Neural progenitor cell (in vitro differentiated cells): ENCODE data around the gene TIPRL. TPM values are rescaled to one million over a fixed set of nuclear protein-coding genes. Genes with fewer than 3 reads are reported as not detected.

Source experiments
- DNase-seq: peaks from one replicate; pipeline ENCODE4 v3.0.0-alpha.2; 2016; ENCODE audit warnings: low spot score
- H2AFZ ChIP-seq: fragments of 200-600 bp; sonication (generic); replicated peaks from 2 replicates; pipeline ENCODE4 v1.6.1; 2016; ENCODE audit warnings: antibody characterized with exemption
- H3F3A ChIP-seq: fragments of 200-600 bp; sonication (generic); 2 replicates; pipeline ENCODE4 v1.6.1; 2016; ENCODE audit warnings: antibody characterized with exemption, low read depth
- H3K27ac ChIP-seq: fragments of 200-600 bp; sonication (generic); 2 replicates; pipeline ENCODE4 v1.5.1; 2016; ENCODE audit warnings: mild to moderate bottlenecking
- H3K27me3 ChIP-seq: fragments of 200-600 bp; sonication (generic); 2 replicates; pipeline ENCODE4 v1.6.1; 2016; ENCODE audit warnings: mild to moderate bottlenecking, moderate library complexity
- H3K36me3 ChIP-seq: fragments of 200-600 bp; sonication (generic); 2 replicates; pipeline ENCODE4 v1.5.1; 2016
- H3K4me1 ChIP-seq: fragments of 200-600 bp; sonication (generic); 2 replicates; pipeline ENCODE4 v1.6.1; 2016; ENCODE audit warnings: mixed run types
- H3K4me2 ChIP-seq: fragments of 200-600 bp; sonication (generic); 2 replicates; pipeline ENCODE4 v1.6.1; 2016
- H3K4me3 ChIP-seq: fragments of 200-600 bp; sonication (generic); 2 replicates; pipeline ENCODE4 v1.5.1; 2016
- H3K79me2 ChIP-seq: fragments of 200-600 bp; sonication (generic); 2 replicates; pipeline ENCODE4 v1.6.1; 2016; ENCODE audit warnings: low read depth
- H3K9ac ChIP-seq: fragments of 200-600 bp; sonication (generic); 2 replicates; pipeline ENCODE4 v1.6.1; 2016
- H3K9me3 ChIP-seq: fragments of 200-600 bp; sonication (generic); 2 replicates; pipeline ENCODE4 v1.5.1; 2016; ENCODE audit warnings: low read depth
- H4K20me1 ChIP-seq: fragments of 200-600 bp; sonication (generic); 2 replicates; pipeline ENCODE4 v1.6.1; 2016; ENCODE audit warnings: low read depth
- H3K27ac Mint-ChIP-seq: 3 replicates; pipeline ENCODE4 v1.8.0; 2021; ENCODE audit warnings: mixed read lengths
- H3K27me3 Mint-ChIP-seq: 2 replicates; pipeline ENCODE4 v1.8.0; 2022; ENCODE audit warnings: low read depth, mild to moderate bottlenecking, inconsistent platforms, moderate library complexity, mixed read lengths; ENCODE audit not compliant: insufficient read depth
- H3K36me3 Mint-ChIP-seq: 3 replicates; pipeline ENCODE4 v1.8.0; 2021; ENCODE audit warnings: mixed read lengths
- H3K4me1 Mint-ChIP-seq: 3 replicates; pipeline ENCODE4 v1.8.0; 2021; ENCODE audit warnings: mixed read lengths
- H3K4me3 Mint-ChIP-seq: 3 replicates; pipeline ENCODE4 v1.8.0; 2021; ENCODE audit warnings: mild to moderate bottlenecking, moderate library complexity, mixed read lengths
- H3K9me3 Mint-ChIP-seq: 3 replicates; pipeline ENCODE4 v1.8.0; 2020; ENCODE audit warnings: mixed read lengths
- CTCF ChIP-seq: fragments of 200-600 bp; sonication (generic); IDR thresholded peaks from 2 replicates; pipeline ENCODE4 v1.5.1; 2017; ENCODE audit warnings: antibody characterized with exemption, mild to moderate bottlenecking
- EZH2 ChIP-seq: fragments of 200-600 bp; sonication (generic); IDR thresholded peaks from 2 replicates; pipeline ENCODE4 v1.6.1; 2017; ENCODE audit warnings: antibody characterized with exemption, mild to moderate bottlenecking, moderate library complexity
- EZH2phosphoT487 ChIP-seq: fragments of 200-600 bp; sonication (generic); IDR thresholded peaks from 2 replicates; pipeline ENCODE4 v1.6.1; 2017; ENCODE audit warnings: antibody characterized with exemption
- total RNA-seq: library from RNA; depleted of rRNA; stranded (reverse); fragments of >200 nt; gene quantifications from 2 replicates; pipeline ENCODE4 v1.2.3, GENCODE V29; 2015; ENCODE audit warnings: low replicate concordance

Gene TIPRL
- total RNA-seq, 1 donor from 2014 or later, result 52.9 TPM

- Histone ChIP-seq H4K20me1 (no peaks in the 10 kb centered on the region), H2AFZ (no peak overlapping the region), H3F3A (no peaks in the 10 kb centered on the region), H3K27ac (no peak overlapping the region), H3K9ac (no peak overlapping the region), H3K9me3 (no peaks in the 10 kb centered on the region), H3K4me3 (no peak overlapping the region), H3K27me3 (no peaks in the 10 kb centered on the region), H3K36me3 (no peaks in the 10 kb centered on the region), H3K4me1 (no peaks in the 10 kb centered on the region), H3K4me2 (no peak overlapping the region), H3K79me2 (no peaks in the 10 kb centered on the region)
- Mint-ChIP-seq H3K27me3 (peaks cover 4% of the 10 kb centered on the region), H3K9me3 (peaks cover 13% of the 10 kb centered on the region), H3K4me1 (no peaks in the 10 kb centered on the region), H3K4me3 (no peak overlapping the region), H3K36me3 (no peaks in the 10 kb centered on the region), H3K27ac (no peak overlapping the region)
- TF ChIP-seq EZH2 (no peak), EZH2phosphoT487 (no peak), CTCF (no peak)
- no peak for DNase-seq
Observed at GRCh38 chr1:168163670-168164069, 15.1 kb upstream of the TIPRL start.

- H3K27me3 ChIP-seq, result no peaks in the 10 kb centered on the region
- no peak overlapping the region for H3K4me3 ChIP-seq
- H3K4me1 ChIP-seq, result no peaks in the 10 kb centered on the region
- peaks cover 10% of the 10 kb centered on the region for H3K9me3 Mint-ChIP-seq
- peaks cover 4% of the 10 kb centered on the region for H3K27me3 Mint-ChIP-seq
- no peak for DNase-seq
- H3K9me3 ChIP-seq, result no peaks in the 10 kb centered on the region
- no peak overlapping the region for H2AFZ ChIP-seq
- no peak overlapping the region for H3K27ac Mint-ChIP-seq
- no peak for TF ChIP-seq CTCF
- no peak for TF ChIP-seq EZH2
- TF ChIP-seq EZH2phosphoT487, result no peak
- H3K4me3 Mint-ChIP-seq, result no peak overlapping the region
- H3K27ac ChIP-seq, result no peak overlapping the region
- H3K4me1 Mint-ChIP-seq, result no peaks in the 10 kb centered on the region
- H3K4me2 ChIP-seq, result no peak overlapping the region
- H4K20me1 ChIP-seq, result no peaks in the 10 kb centered on the region
- H3K36me3 ChIP-seq, result no peaks in the 10 kb centered on the region
- H3K36me3 Mint-ChIP-seq, result no peaks in the 10 kb centered on the region
- H3F3A ChIP-seq, result no peaks in the 10 kb centered on the region
- H3K79me2 ChIP-seq, result no peaks in the 10 kb centered on the region
- no peak overlapping the region for H3K9ac ChIP-seq
Observed at GRCh38 chr1:168164771-168165170, 14.0 kb upstream of the TIPRL start.

GRCh38 chr1:168167806-168168205, 11.0 kb upstream of the TIPRL start:
- H3K27me3 Mint-ChIP-seq, result peaks cover 4% of the 10 kb centered on the region
- H3K4me1 Mint-ChIP-seq, result no peaks in the 10 kb centered on the region
- no peaks in the 10 kb centered on the region for H4K20me1 ChIP-seq
- no peak for DNase-seq
- no peak overlapping the region for H3K27ac ChIP-seq
- H3K4me3 ChIP-seq, result no peak overlapping the region
- H3K4me1 ChIP-seq, result no peaks in the 10 kb centered on the region
- H2AFZ ChIP-seq, result peak overlapping the region; percentile 73
- no peaks in the 10 kb centered on the region for H3K36me3 ChIP-seq
- no peaks in the 10 kb centered on the region for H3K79me2 ChIP-seq
- TF ChIP-seq EZH2phosphoT487, result no peak
- no peak for TF ChIP-seq CTCF
- TF ChIP-seq EZH2, result no peak
- H3K4me3 Mint-ChIP-seq, result no peak overlapping the region
- H3K27me3 ChIP-seq, result no peaks in the 10 kb centered on the region
- no peaks in the 10 kb centered on the region for H3K36me3 Mint-ChIP-seq
- peaks cover 4% of the 10 kb centered on the region for H3F3A ChIP-seq
- H3K9ac ChIP-seq, result no peak overlapping the region
- no peaks in the 10 kb centered on the region for H3K9me3 Mint-ChIP-seq
- no peak overlapping the region for H3K27ac Mint-ChIP-seq
- H3K9me3 ChIP-seq, result no peaks in the 10 kb centered on the region
- H3K4me2 ChIP-seq, result no peak overlapping the region
